Testis (tissue), 2 donors: ENCODE results near the gene GNA12.
A peak's percentile ranks its signal among the peaks of the same experiment; 100 is the strongest.

ENCODE experiments used
- POLR2A ChIP-seq: fragments of 450-650 bp; IDR thresholded peaks from one replicate; pipeline ENCODE4 v1.6.1; 2017; ENCODE audit warnings: antibody characterized with exemption, mild to moderate bottlenecking, moderate library complexity
- TF ChIP-seq, protein P1 (sequence below), 3 experiments: fragments of 450-650 bp in 2 of 3; fragments of 200-600 bp in 1 of 3; sonication (generic) in 1 of 3; IDR thresholded peaks; one replicate each; pipeline ENCODE4 v1.5.1; 2016 to 2019; ENCODE audit warnings: antibody characterized with exemption in 3 of 3, mild to moderate bottlenecking in 2 of 3, moderate library complexity in 1 of 3

DNA sequence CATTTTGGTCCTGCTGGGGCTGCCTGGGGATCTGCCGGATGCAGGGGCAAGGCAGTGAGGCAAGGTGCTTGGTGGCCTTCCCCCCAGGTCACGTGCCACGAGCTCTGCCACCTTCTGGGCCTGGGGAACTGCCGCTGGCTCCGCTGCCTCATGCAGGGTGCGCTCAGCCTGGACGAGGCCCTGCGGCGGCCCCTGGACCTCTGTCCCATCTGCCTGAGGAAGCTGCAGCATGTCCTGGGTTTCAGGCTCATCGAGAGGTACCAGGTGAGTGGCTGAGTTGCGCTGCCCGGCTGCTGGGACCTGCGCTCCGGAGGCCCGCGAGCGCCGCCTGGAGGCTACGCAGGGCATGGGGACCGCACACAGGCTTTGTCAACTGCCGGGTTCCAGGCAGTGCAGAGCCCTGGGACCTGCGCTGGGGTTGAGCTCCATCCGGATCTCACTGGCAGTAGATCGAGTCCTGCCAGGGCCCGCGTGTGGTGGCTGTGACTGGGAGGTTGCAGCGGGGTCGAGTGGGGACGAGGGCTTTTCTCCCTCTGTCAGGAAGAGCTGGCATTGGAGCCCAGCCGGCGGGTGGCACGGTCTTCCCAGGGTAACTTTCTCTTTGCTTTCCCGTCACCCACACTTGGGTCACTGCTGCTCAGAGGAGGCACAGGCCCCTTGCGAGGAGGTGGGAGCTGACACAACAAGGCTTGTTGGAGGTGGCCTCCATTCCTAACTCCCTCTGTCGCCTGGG, 134.4 kb downstream of the GNA12 start:
- TF ChIP-seq, protein P1, sequence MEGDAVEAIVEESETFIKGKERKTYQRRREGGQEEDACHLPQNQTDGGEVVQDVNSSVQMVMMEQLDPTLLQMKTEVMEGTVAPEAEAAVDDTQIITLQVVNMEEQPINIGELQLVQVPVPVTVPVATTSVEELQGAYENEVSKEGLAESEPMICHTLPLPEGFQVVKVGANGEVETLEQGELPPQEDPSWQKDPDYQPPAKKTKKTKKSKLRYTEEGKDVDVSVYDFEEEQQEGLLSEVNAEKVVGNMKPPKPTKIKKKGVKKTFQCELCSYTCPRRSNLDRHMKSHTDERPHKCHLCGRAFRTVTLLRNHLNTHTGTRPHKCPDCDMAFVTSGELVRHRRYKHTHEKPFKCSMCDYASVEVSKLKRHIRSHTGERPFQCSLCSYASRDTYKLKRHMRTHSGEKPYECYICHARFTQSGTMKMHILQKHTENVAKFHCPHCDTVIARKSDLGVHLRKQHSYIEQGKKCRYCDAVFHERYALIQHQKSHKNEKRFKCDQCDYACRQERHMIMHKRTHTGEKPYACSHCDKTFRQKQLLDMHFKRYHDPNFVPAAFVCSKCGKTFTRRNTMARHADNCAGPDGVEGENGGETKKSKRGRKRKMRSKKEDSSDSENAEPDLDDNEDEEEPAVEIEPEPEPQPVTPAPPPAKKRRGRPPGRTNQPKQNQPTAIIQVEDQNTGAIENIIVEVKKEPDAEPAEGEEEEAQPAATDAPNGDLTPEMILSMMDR (IDR thresholded peaks at IDR 0.05): peak; percentile 27 to 41 (median 31)
- TF ChIP-seq POLR2A: no peak
